ENCODE results near the gene DDX24.

- TF ChIP-seq EZH2 (IDR thresholded peaks at IDR 0.05) (no peak), FOXP2 (optimal IDR thresholded peaks at IDR 0.05; ENCODE audit: control extremely low read depth, extremely low read length, insufficient read depth) (no peak)
These were observed 65.8 kb downstream of the DDX24 start for GRCh38 chr14:94015223-94015622.

All from SK-N-MC (cell line).